CD4-positive, alpha-beta memory T cell (primary cell): ENCODE data around the gene HPGDS. TPM values are rescaled to one million over a fixed set of nuclear protein-coding genes. Genes with fewer than 3 reads are reported as not detected.

Experiments
- CTCF ChIA-PET: fragments of 350-600 bp; sonication (Branson Sonifier 250); formaldehyde crosslinking; loops from one replicate; lab custom pipeline; 2021; ENCODE audit warnings: inconsistent platforms; ENCODE audit not compliant: partially characterized antibody; lab: Charles Lee
- POLR2A ChIA-PET: fragments of 350-600 bp; sonication (Branson Sonifier 250); formaldehyde crosslinking; loops from one replicate; lab custom pipeline; 2021; ENCODE audit not compliant: partially characterized antibody; lab: Charles Lee
- DNase-seq, 5 donors: peaks; one replicate each; pipeline versions ENCODE4 v3.0.0 to v3.0.0-alpha.2; 2020 to 2022; ENCODE audit warnings: mixed read lengths in 1 of 5
- H3K27ac ChIP-seq: one replicate; pipeline ENCODE4 v1.7.0; 2013; ENCODE audit warnings: low read depth, low read length
- H3K27me3 ChIP-seq: 2 replicates; pipeline ENCODE4 v1.7.0; 2013; ENCODE audit warnings: mild to moderate bottlenecking, low read length, moderate library complexity; ENCODE audit not compliant: insufficient read depth
- H3K36me3 ChIP-seq: 2 replicates; pipeline ENCODE4 v1.7.0; 2013; ENCODE audit warnings: mild to moderate bottlenecking, low read length, moderate library complexity; ENCODE audit not compliant: insufficient read depth
- H3K4me1 ChIP-seq: 2 replicates; pipeline ENCODE4 v1.7.0; 2013; ENCODE audit warnings: mild to moderate bottlenecking, low read length, moderate library complexity; ENCODE audit not compliant: insufficient read depth
- H3K4me3 ChIP-seq, 2 donors: one replicate each; pipeline ENCODE4 v1.7.0; 2013; ENCODE audit warnings: low read length in 2 of 2, mild to moderate bottlenecking in 1 of 2
- H3K9me3 ChIP-seq, 2 donors: one replicate each; pipeline ENCODE4 v1.7.0; 2013; ENCODE audit warnings: low read length in 2 of 2, control low read depth in 1 of 2; ENCODE audit not compliant: control insufficient read depth in 1 of 2
- H3K27ac Mint-ChIP-seq, 7 donors: one replicate each; pipeline ENCODE4 v1.8.0; 2020 to 2021; ENCODE audit warnings: mixed read lengths in 7 of 7, mild to moderate bottlenecking in 6 of 7, inconsistent platforms in 3 of 7, moderate library complexity in 3 of 7
- H3K27me3 Mint-ChIP-seq, 2 donors: one replicate each; pipeline ENCODE4 v1.8.0; 2020 to 2021; ENCODE audit warnings: mixed read lengths in 2 of 2
- H3K36me3 Mint-ChIP-seq, 2 donors: one replicate each; pipeline ENCODE4 v1.8.0; 2020 to 2021; ENCODE audit warnings: mixed read lengths in 2 of 2, inconsistent platforms in 1 of 2, mild to moderate bottlenecking in 1 of 2
- H3K4me1 Mint-ChIP-seq, 4 donors: one replicate each; pipeline ENCODE4 v1.8.0; 2020 to 2021; ENCODE audit warnings: mixed read lengths in 4 of 4, mild to moderate bottlenecking in 1 of 4
- H3K4me3 Mint-ChIP-seq, 8 donors: one replicate each; pipeline ENCODE4 v1.8.0; 2020 to 2021; ENCODE audit warnings: mixed read lengths in 8 of 8, mild to moderate bottlenecking in 7 of 8, moderate library complexity in 6 of 8, inconsistent platforms in 3 of 8
- H3K9me3 Mint-ChIP-seq, 8 donors: one replicate each; pipeline ENCODE4 v1.8.0; 2020 to 2021; ENCODE audit warnings: mixed read lengths in 8 of 8, mild to moderate bottlenecking in 5 of 8, inconsistent platforms in 3 of 8, moderate library complexity in 1 of 8
- intact Hi-C: fragments of 100-400 bp; cut with micrococcal nuclease; formaldehyde crosslinking; loops from one replicate; pipeline ENCODE4 v1.15.1; 2023
- polyA plus RNA-seq, 2 donors: library from polyadenylated mRNA; unstranded; fragments of 300-500 nt; fragmentation: Illumina TruSeq; gene quantifications; one replicate each; pipeline ENCODE4 v1.2.3, GENCODE V29; 2021
- total RNA-seq, 2 experiments: library from RNA; stranded (reverse); gene quantifications; one replicate each; pipeline ENCODE4 v1.2.3, GENCODE V29; 2021

Gene HPGDS
- total and polyA plus RNA-seq, 4 experiments from 2014 or later = 0.33 to 0.41 TPM; not detected in 2

DNA sequence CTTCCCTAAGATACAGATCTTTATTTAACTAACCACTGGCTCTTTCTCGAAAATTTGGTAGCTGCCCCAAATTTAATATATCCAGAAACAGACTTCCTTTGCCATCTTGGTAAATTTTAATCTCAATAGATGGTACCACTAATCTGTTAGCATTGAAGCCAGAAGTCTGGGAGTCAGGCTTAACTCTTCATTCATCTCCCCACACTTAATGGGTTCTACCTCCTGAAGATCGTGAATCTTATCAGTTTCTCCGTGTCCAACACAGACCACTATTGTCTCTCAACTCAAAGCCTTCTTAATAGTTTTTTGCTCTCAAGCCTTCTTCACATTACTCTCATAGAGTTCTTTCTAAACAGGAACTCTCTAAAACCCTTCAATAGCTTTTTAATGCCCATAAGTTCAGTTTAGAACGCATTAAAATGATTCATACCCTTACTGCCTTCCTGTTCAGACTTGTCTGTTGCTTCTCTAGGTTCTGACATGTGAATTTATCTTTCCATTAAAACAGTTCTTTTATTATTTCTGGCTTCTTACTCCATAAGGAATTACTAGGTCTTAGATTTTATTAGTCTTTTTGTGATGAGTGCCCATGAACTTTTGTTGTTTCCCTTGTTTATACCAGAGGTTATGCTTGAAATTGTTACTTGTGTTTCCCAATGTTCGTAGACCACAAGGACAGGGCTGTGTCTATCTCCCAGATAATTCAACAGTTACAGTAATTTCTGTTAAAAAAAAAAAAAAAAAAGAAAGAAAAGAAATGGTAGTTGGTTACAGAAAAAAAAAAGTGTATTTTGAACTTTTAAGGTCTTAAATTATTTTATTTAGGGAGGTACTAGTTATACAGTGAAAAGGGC, 80.2 kb downstream of the HPGDS start:
- no peaks in the 10 kb centered on the region for H3K9me3 ChIP-seq
- no peak overlapping the region for H3K27ac ChIP-seq
- H3K4me3 ChIP-seq = no peak overlapping the region
- CTCF ChIA-PET = no interaction called here
- DNase-seq = no peak
- Mint-ChIP-seq H3K27ac (peak overlapping the region in 1 of 7 donors; percentile 82), H3K4me1 (peaks cover 0 to 4% (median under 1%) of the 10 kb centered on the region in 4 donors), H3K36me3 (peaks cover 34 to 45% of the 10 kb centered on the region in 2 donors), H3K4me3 (no peak overlapping the region), H3K9me3 (no peaks in the 10 kb centered on the region), H3K27me3 (no peaks in the 10 kb centered on the region)
- POLR2A ChIA-PET = no interaction called here
- intact Hi-C loops = no loop called here
- H3K4me1 ChIP-seq = no peaks in the 10 kb centered on the region
- H3K27me3 ChIP-seq = no peaks in the 10 kb centered on the region
- H3K36me3 ChIP-seq = peaks cover 4% of the 10 kb centered on the region

DNA sequence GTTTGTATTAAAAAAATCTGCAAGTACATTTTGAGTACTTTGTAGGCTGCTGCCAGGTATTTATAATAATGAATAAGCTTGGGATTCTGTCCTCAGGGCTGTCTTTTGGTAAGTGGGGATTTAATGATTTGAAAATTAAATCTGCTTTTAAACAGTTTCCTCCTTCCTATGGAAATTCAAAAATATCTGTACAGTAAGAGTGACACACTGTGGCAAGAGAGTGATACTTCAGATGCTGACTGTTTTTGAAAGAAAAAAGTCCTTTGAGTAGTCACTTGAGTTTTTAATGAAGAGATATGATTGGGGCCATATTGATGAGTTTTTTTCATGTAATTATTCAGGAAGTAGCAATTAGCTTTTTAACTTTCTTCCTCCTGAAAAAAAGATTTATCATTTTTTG, 85.8 kb downstream of the HPGDS start:
- Histone ChIP-seq H3K27me3 (no peaks in the 10 kb centered on the region), H3K27ac (no peak overlapping the region), H3K9me3 (no peaks in the 10 kb centered on the region), H3K4me1 (no peaks in the 10 kb centered on the region), H3K36me3 (peaks cover 7% of the 10 kb centered on the region), H3K4me3 (no peak overlapping the region)
- Mint-ChIP-seq H3K4me1 (peaks cover 0 to 4% (median 0%) of the 10 kb centered on the region in 4 donors), H3K27ac (peak overlapping the region in 1 of 7 donors; percentile 29), H3K4me3 (no peak overlapping the region), H3K27me3 (no peaks in the 10 kb centered on the region), H3K36me3 (peaks cover 27 to 42% of the 10 kb centered on the region in 2 donors), H3K9me3 (no peaks in the 10 kb centered on the region)
- ChIA-PET CTCF (no interaction called here), POLR2A (no interaction called here)
- intact Hi-C loops = loop anchor here (5.0 kb wide), 1 partner anchor 465 kb away; no protein-coding TSS in a partner anchor
- no peak for DNase-seq

DNA sequence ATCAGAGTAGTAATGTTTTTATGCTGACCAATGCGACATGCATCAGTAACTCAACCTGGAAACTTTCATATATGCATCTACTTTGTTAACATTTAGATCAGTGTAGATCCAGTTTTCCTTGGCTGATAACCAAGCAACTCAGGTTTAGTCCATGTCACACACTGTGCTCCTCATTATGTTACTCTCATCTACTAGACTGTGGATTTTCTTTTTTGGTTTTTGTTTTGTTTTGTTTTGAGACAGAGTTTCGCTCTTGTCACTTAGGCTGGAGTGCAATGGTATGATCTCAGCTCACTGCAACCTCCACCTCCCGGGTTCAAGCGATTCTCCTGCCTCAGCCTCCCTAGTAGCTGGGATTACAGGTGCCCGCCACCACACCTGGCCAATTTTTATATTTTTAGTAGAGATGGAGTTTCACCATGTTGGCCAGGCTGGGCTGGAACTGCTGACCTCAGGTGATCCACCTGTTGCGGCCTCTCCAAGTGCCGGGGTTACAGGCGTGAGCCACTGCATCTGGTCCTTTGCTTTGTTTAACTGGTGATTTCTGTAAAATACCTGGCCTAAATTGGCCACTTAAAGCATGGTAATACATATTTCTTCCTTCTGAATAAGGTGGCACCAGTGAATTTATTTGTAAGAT, 86.4 kb downstream of the HPGDS start:
- Histone ChIP-seq H3K4me1 (no peaks in the 10 kb centered on the region), H3K27ac (no peak overlapping the region), H3K4me3 (no peak overlapping the region), H3K27me3 (no peaks in the 10 kb centered on the region), H3K9me3 (no peaks in the 10 kb centered on the region), H3K36me3 (peaks cover 7% of the 10 kb centered on the region)
- H3K9me3 Mint-ChIP-seq = no peaks in the 10 kb centered on the region
- no peak overlapping the region for H3K27ac Mint-ChIP-seq
- POLR2A ChIA-PET = no interaction called here
- intact Hi-C loops = loop anchor here (5.0 kb wide), 1 partner anchor 464 kb away; no protein-coding TSS in a partner anchor
- H3K4me3 Mint-ChIP-seq = no peak overlapping the region
- CTCF ChIA-PET = no interaction called here
- DNase-seq = no peak
- H3K4me1 Mint-ChIP-seq = peaks cover 0 to 4% (median 0%) of the 10 kb centered on the region in 4 donors
- no peaks in the 10 kb centered on the region for H3K27me3 Mint-ChIP-seq
- H3K36me3 Mint-ChIP-seq = peaks cover 26 to 45% of the 10 kb centered on the region in 2 donors

DNA sequence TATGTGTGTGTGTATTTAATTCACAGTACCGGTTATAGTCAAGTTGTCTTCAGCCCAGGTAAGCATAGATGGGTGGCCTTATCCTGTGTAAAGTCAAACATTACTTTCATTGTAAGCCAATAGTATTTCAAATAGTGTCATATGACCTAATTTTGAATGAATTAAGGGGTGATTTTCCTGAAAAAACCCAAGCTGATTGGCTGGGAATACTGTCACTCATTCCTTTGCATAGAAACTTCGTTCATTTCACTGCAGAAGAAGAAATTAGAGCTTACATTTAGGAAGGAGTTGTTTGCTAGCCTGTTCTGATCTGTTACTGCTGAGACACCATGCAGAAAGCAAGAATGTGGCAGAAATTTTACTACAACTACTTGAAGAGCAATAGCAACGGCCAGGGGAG, 89.6 kb downstream of the HPGDS start:
- POLR2A ChIA-PET = no interaction called here
- no peak for DNase-seq
- CTCF ChIA-PET = no interaction called here
- Histone ChIP-seq H3K9me3 (no peaks in the 10 kb centered on the region), H3K4me3 (no peak overlapping the region), H3K36me3 (peaks cover 14% of the 10 kb centered on the region), H3K27me3 (no peaks in the 10 kb centered on the region), H3K4me1 (no peaks in the 10 kb centered on the region), H3K27ac (no peak overlapping the region)
- H3K36me3 Mint-ChIP-seq = peaks cover 40 to 44% of the 10 kb centered on the region in 2 donors
- no peak overlapping the region for H3K4me3 Mint-ChIP-seq
- peaks cover 0 to 3% (median 0%) of the 10 kb centered on the region in 4 donors for H3K4me1 Mint-ChIP-seq
- no peaks in the 10 kb centered on the region for H3K9me3 Mint-ChIP-seq
- intact Hi-C loops = no loop called here
- peak overlapping the region in 1 of 7 donors; percentile 38 for H3K27ac Mint-ChIP-seq
- no peaks in the 10 kb centered on the region for H3K27me3 Mint-ChIP-seq

DNA sequence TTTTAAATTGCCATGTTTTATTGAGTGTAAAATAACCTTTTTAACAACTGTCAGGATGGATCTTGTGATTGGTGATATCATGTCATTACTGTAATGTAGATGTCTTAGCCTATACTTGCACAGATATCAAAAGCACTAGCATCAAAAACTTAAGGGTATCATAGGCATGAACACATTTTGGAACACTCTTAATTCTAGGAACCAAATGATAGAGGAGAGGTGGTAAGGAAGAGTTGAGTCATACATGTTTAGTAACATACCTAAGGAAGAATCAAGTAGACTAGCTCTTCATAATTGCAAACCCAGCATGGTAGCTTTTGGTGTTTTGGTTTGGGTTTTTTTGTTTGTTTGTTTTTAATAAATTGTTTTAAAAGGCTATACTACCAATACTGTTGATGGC, 91.5 kb downstream of the HPGDS start:
- no peaks in the 10 kb centered on the region for H3K9me3 Mint-ChIP-seq
- ChIA-PET CTCF (no interaction called here), POLR2A (no interaction called here)
- H3K27ac Mint-ChIP-seq = peak overlapping the region in 1 of 7 donors; percentile 10
- no peak overlapping the region for H3K4me3 Mint-ChIP-seq
- intact Hi-C loops = no loop called here
- no peaks in the 10 kb centered on the region for H3K4me1 ChIP-seq
- peaks cover 41 to 49% of the 10 kb centered on the region in 2 donors for H3K36me3 Mint-ChIP-seq
- H3K9me3 ChIP-seq = no peaks in the 10 kb centered on the region
- no peak overlapping the region for H3K4me3 ChIP-seq
- no peaks in the 10 kb centered on the region for H3K27me3 ChIP-seq
- no peak overlapping the region for H3K27ac ChIP-seq
- no peak for DNase-seq
- no peaks in the 10 kb centered on the region for H3K27me3 Mint-ChIP-seq
- H3K36me3 ChIP-seq = peaks cover 14% of the 10 kb centered on the region
- peaks cover 0 to 4% (median 1%) of the 10 kb centered on the region in 4 donors for H3K4me1 Mint-ChIP-seq

Other genes with a start within 250 kb of the HPGDS start
- gene SMARCAD1, start 135.0 kb downstream of the HPGDS start, total RNA-seq = 10 to 100 TPM; 28.7 to 30.7 TPM
- 10 to 100 TPM; 13.4 to 14.0 TPM for gene SMARCAD1, start 135.0 kb downstream of the HPGDS start, polyA plus RNA-seq
- gene PDLIM5, start 109.1 kb upstream of the HPGDS start, total RNA-seq = 10 to 100 TPM; 37.4 to 38.9 TPM
- gene PDLIM5, start 109.1 kb upstream of the HPGDS start, polyA plus RNA-seq = 10 to 100 TPM; 50.3 to 57.5 TPM